ENCODE results near the gene CDKN1B. TPM values are rescaled to one million over a fixed set of nuclear protein-coding genes. Genes with fewer than 3 reads are reported as not detected.

CDKN1B gene
- total RNA-seq, 4 donors from 2014 or later: 37.8 to 71.9 (median 46.9) TPM

GRCh38 chr12:12721814-12722434 lies 4.8 kb downstream of the CDKN1B start:
- Histone ChIP-seq H3K9me3 (no peaks in the 10 kb centered on the region), H3K4me3 (peak overlapping the region; percentile 87), H3K36me3 (peaks cover 5% of the 10 kb centered on the region), H3K4me1 (peaks cover 63% of the 10 kb centered on the region), H3K27me3 (no peaks in the 10 kb centered on the region), H3K27ac (peak overlapping the region; percentile 98)
- no peak for DNase-seq (ENCODE audit: low spot score in 2 of 2)
- TF ChIP-seq EP300 (IDR thresholded peaks at IDR 0.05) (no peak), CTCF (IDR thresholded peaks at IDR 0.05) (no peak), POLR2A (IDR thresholded peaks at IDR 0.05) (no peak), POLR2AphosphoS5 (IDR thresholded peaks at IDR 0.05) (no peak)
- 59% methylated on average over 2 of the region's 2 CpGs for WGBS

GRCh38 chr12:12722435-12723148 lies 5.4 kb downstream of the CDKN1B start:
- no peak for DNase-seq (ENCODE audit: low spot score in 2 of 2)
- WGBS: 16% methylated on average over 3 of the region's 3 CpGs
- Histone ChIP-seq H3K36me3 (peaks cover 5% of the 10 kb centered on the region), H3K9me3 (no peaks in the 10 kb centered on the region), H3K4me3 (peak overlapping the region; percentile 87), H3K4me1 (peaks cover 66% of the 10 kb centered on the region), H3K27ac (peak overlapping the region; percentile 98), H3K27me3 (no peaks in the 10 kb centered on the region)
- TF ChIP-seq POLR2AphosphoS5 (IDR thresholded peaks at IDR 0.05): no peak
- no peak for TF ChIP-seq POLR2A (IDR thresholded peaks at IDR 0.05)
- TF ChIP-seq EP300 (IDR thresholded peaks at IDR 0.05): no peak
- no peak for TF ChIP-seq CTCF (IDR thresholded peaks at IDR 0.05)

- H3K4me3 ChIP-seq: peak overlapping the region; percentile 87
- no peaks in the 10 kb centered on the region for H3K9me3 ChIP-seq
- DNase-seq (ENCODE audit: low spot score in 2 of 2): no peak
- no peaks in the 10 kb centered on the region for H3K27me3 ChIP-seq
- peaks cover 5% of the 10 kb centered on the region for H3K36me3 ChIP-seq
- no peak for TF ChIP-seq POLR2AphosphoS5 (IDR thresholded peaks at IDR 0.05)
- TF ChIP-seq EP300 (IDR thresholded peaks at IDR 0.05): no peak
- no peak for TF ChIP-seq CTCF (IDR thresholded peaks at IDR 0.05)
- TF ChIP-seq POLR2A (IDR thresholded peaks at IDR 0.05): no peak
- H3K27ac ChIP-seq: peak overlapping the region; percentile 98
- 13% methylated on average over 11 of the region's 11 CpGs for WGBS
- H3K4me1 ChIP-seq: peaks cover 66% of the 10 kb centered on the region
These were observed 6.0 kb downstream of the CDKN1B start for GRCh38 chr12:12723149-12723680.

GRCh38 chr12:12723681-12724420 lies 6.7 kb downstream of the CDKN1B start:
- DNase-seq (ENCODE audit: low spot score in 2 of 2): no peak
- no peaks in the 10 kb centered on the region for H3K9me3 ChIP-seq
- TF ChIP-seq EP300 (IDR thresholded peaks at IDR 0.05): no peak
- peak in 1 of 3 donors; percentile 34 for TF ChIP-seq POLR2AphosphoS5 (IDR thresholded peaks at IDR 0.05)
- no peaks in the 10 kb centered on the region for H3K27me3 ChIP-seq
- peak overlapping the region; percentile 87 for H3K4me3 ChIP-seq
- H3K36me3 ChIP-seq: peaks cover 5% of the 10 kb centered on the region
- H3K27ac ChIP-seq: peak overlapping the region; percentile 98
- peaks cover 65% of the 10 kb centered on the region for H3K4me1 ChIP-seq
- under 1% methylated on average over 46 of the region's 89 CpGs for WGBS

GRCh38 chr12:12724421-12725085 lies 7.4 kb downstream of the CDKN1B start:
- Histone ChIP-seq H3K27me3 (no peaks in the 10 kb centered on the region), H3K4me1 (peaks cover 59% of the 10 kb centered on the region), H3K27ac (peak overlapping the region; percentile 98), H3K9me3 (no peaks in the 10 kb centered on the region), H3K4me3 (peak overlapping the region; percentile 87), H3K36me3 (peaks cover 5% of the 10 kb centered on the region)
- WGBS: 0% methylated on average over 29 of the region's 46 CpGs
- no peak for TF ChIP-seq CTCF (IDR thresholded peaks at IDR 0.05)
- no peak for TF ChIP-seq POLR2A (IDR thresholded peaks at IDR 0.05)
- no peak for TF ChIP-seq EP300 (IDR thresholded peaks at IDR 0.05)
- peak in 1 of 3 donors; percentile 28 for TF ChIP-seq POLR2AphosphoS5 (IDR thresholded peaks at IDR 0.05)
- DNase-seq (ENCODE audit: low spot score in 2 of 2): peak in 1 of 2 donors; percentile 94

Data from suprapubic skin (tissue), 4 donors.